ENCODE results near the gene FNIP1. TPM values are rescaled to one million over a fixed set of nuclear protein-coding genes. Genes with fewer than 3 reads are reported as not detected.

The FNIP1 gene
- total and polyA plus RNA-seq, 2 experiments from 2014 or later, result 8.2 to 27.9 TPM

GRCh38 chr5:131682826-131683225 is 114.0 kb downstream of the FNIP1 start (continued):
- TF ChIP-seq ZNF462 (CRISPR knock-in tag; IDR thresholded peaks at IDR 0.05) (no peak), ETS1 (IDR thresholded peaks at IDR 0.05) (no peak)

- ATAC-seq, result no peak
- H3K4me1 ChIP-seq (ENCODE audit: insufficient read depth), result no peaks in the 10 kb centered on the region
- DNase-seq (ENCODE audit: low spot score), result no peak
- Mint-ChIP-seq H3K27me3 (ENCODE audit: insufficient read depth, low read depth, poor library complexity) (no peaks in the 10 kb centered on the region), H3K9me3 (no peaks in the 10 kb centered on the region), H3K4me3 (no peak overlapping the region), H3K27ac (no peak overlapping the region), H3K36me3 (ENCODE audit: low read depth) (peaks cover under 1% of the 10 kb centered on the region; the same call in 1 of the 3 replicates), H3K4me1 (no peaks in the 10 kb centered on the region)
- no peak overlapping the region for H3K27ac ChIP-seq (ENCODE audit: low read depth)
- H3K79me2 ChIP-seq (replicated peaks; ENCODE audit: insufficient read depth), result no peaks in the 10 kb centered on the region
- no peaks in the 10 kb centered on the region for H3K9me2 ChIP-seq (ENCODE audit: insufficient read depth)
- no peaks in the 10 kb centered on the region for H3K36me3 ChIP-seq (ENCODE audit: insufficient read depth)
- H3K4me2 ChIP-seq, result no peak overlapping the region
- no peak overlapping the region for H2AFZ ChIP-seq
- H3F3A ChIP-seq (replicated peaks; ENCODE audit: low read depth), result no peaks in the 10 kb centered on the region
- H4K20me1 ChIP-seq (replicated peaks; ENCODE audit: insufficient read depth), result peaks cover 1% of the 10 kb centered on the region; the same call in 1 of the 2 replicates
- no peak for TF ChIP-seq CTCF (conservative IDR thresholded peaks at IDR 0.05; ENCODE audit: low read depth in 2 of 2)
- TF ChIP-seq ETS1 (IDR thresholded peaks at IDR 0.05), result no peak
- H3K4me3 ChIP-seq, result no peak overlapping the region
- no peaks in the 10 kb centered on the region for H3K27me3 ChIP-seq (ENCODE audit: insufficient read depth)
These were observed 114.6 kb downstream of the FNIP1 start for GRCh38 chr5:131682175-131682574.

All from GM23338 (cell line).